ENCODE measurements around the gene CDH22.

The CDH22 gene

DNA sequence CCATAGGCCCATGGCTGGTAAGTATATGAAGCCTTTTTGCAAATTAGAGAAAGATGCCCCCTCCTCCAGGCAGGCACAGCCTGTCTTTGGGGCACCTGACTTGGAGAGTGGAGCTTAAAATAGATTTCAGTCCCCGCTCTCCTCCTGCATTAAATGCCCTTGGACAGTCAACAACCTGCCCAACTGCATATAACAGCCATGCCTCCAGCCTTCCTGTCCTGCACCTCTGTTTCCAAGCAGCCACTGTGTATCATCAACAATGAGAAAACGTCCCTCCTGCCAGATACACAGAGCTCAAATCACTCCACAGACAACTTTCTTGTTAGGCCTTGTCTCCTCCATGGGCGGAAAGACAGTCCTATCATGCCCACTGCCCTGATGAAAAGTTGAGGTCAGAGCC lies 3.4 kb downstream of the CDH22 start:
- ChIA-PET CTCF (interaction anchor here (0.6 to 6.1 kb wide), 6 partner anchors 9 to 1249 kb away, joined by 3 to 93 read pairs (median 4); no protein-coding TSS in a partner anchor), POLR2A (ENCODE audit: low non-redundant PET) (no interaction called here)
- no peak overlapping the region for H3K27ac ChIP-seq
- no peak for DNase-seq (ENCODE audit: low spot score)
- TF ChIP-seq CTCF (conservative IDR thresholded peaks at IDR 0.05; ENCODE audit: low read depth), result no peak

DNA sequence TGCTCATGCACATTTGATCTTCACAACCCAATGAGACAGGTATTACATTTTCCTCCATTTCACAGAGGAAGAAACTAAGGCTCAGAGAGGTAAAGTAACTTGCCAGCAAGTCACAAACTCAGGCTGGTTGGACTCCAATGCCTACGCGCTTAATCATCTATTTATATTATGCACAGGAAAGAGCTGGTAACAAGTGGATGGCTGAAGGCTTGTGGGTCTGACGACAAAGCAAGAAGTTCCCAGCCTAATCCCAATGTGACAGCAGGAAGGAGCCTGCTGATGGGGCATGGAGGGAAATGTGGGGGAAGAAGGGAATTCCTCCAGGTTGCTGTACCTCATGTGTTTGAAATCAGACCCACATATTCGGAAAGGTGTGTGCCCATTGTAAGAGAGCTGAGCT lies 3.9 kb downstream of the CDH22 start:
- no peak overlapping the region for H3K27ac ChIP-seq
- TF ChIP-seq CTCF (conservative IDR thresholded peaks at IDR 0.05; ENCODE audit: low read depth), result no peak
- POLR2A ChIA-PET (ENCODE audit: low non-redundant PET), result no interaction called here
- DNase-seq (ENCODE audit: low spot score), result no peak
- CTCF ChIA-PET, result interaction anchor here (1.0 to 6.1 kb wide), 4 partner anchors 11 to 130 kb away, joined by 3 to 93 read pairs (median 4); no protein-coding TSS in a partner anchor

- POLR2A ChIA-PET (ENCODE audit: low non-redundant PET), result interaction anchor here (0.6 kb wide), 1 partner anchor 22 kb away, joined by 3 read pairs; no protein-coding TSS in a partner anchor
- TF ChIP-seq CTCF (conservative IDR thresholded peaks at IDR 0.05; ENCODE audit: low read depth), result no peak
- DNase-seq (ENCODE audit: low spot score), result no peak
- CTCF ChIA-PET, result interaction anchor here (1.6 kb wide), 1 partner anchor 129 kb away, joined by 5 read pairs; no protein-coding TSS in a partner anchor
- no peak overlapping the region for H3K27ac ChIP-seq
These were observed 4.9 kb downstream of the CDH22 start for GRCh38 chr20:46303176-46303956.

- TF ChIP-seq CTCF (conservative IDR thresholded peaks at IDR 0.05; ENCODE audit: low read depth), result no peak
- POLR2A ChIA-PET (ENCODE audit: low non-redundant PET), result no interaction called here
- no peak overlapping the region for H3K27ac ChIP-seq
- CTCF ChIA-PET, result interaction anchor here (0.6 to 2.2 kb wide), 2 partner anchors 47 to 128 kb away, joined by 3 to 7 read pairs; no protein-coding TSS in a partner anchor
- DNase-seq (ENCODE audit: low spot score), result no peak
These were observed 6.2 kb downstream of the CDH22 start for GRCh38 chr20:46302106-46302505.

GRCh38 chr20:46300281-46300680 lies 8.0 kb downstream of the CDH22 start:
- POLR2A ChIA-PET (ENCODE audit: low non-redundant PET), result no interaction called here
- CTCF ChIA-PET, result interaction anchor here (0.6 to 2.0 kb wide), 3 partner anchors 49 to 168 kb away, joined by 3 to 5 read pairs (median 3); no protein-coding TSS in a partner anchor
- TF ChIP-seq CTCF (conservative IDR thresholded peaks at IDR 0.05; ENCODE audit: low read depth), result no peak

DNA sequence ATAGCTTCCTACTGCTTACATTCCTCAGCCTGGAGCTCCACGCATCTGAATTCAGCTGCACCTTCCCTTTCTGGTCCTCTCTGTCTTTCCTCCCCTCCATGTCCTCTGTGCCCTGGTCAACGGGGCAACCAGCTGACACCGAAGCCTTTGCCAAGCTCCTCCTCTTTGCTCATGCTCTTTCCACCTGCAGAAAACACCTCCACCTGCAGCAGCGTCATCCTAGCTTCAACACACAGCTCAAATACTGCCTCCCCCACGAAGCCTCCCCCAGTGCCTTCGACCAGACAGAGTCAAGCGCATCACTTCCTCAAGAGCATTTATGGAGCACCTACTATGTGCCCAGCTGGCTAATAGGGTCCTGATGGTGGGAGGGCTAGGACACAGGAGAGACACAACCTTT lies 9.2 kb downstream of the CDH22 start:
- no peak for DNase-seq (ENCODE audit: low spot score)
- POLR2A ChIA-PET (ENCODE audit: low non-redundant PET), result no interaction called here
- CTCF ChIA-PET, result interaction anchor here (0.6 to 2.0 kb wide), 6 partner anchors 8 to 312 kb away, joined by 3 to 5 read pairs (median 4); no protein-coding TSS in a partner anchor
- TF ChIP-seq CTCF (conservative IDR thresholded peaks at IDR 0.05; ENCODE audit: low read depth), result no peak
- H3K27ac ChIP-seq, result no peak overlapping the region

More at GRCh38 chr20:46300281-46300680, 8.0 kb downstream of the CDH22 start:
- no peak for DNase-seq (ENCODE audit: low spot score)
- no peak overlapping the region for H3K27ac ChIP-seq
